SJCRH30 (cell line): Measurements from ENCODE around the gene MYH16. TPM values are rescaled to one million over a fixed set of nuclear protein-coding genes. Genes with fewer than 3 reads are reported as not detected.
"Not testable (repeated sequence)": the region's sequence is repeated elsewhere in the genome, so short reads cannot be mapped to it uniquely, and the experiment has no call there.

Source experiments
- DNase-seq, 2 experiments: peaks; one replicate each; pipeline ENCODE4 v3.0.0-alpha.2; 2015 to 2020
- H3K27ac ChIP-seq: fragments of 250-450 bp; sonication (Bioruptor Pico); 2 replicates; pipeline ENCODE4 v1.5.1; 2020; ENCODE audit warnings: mild to moderate bottlenecking, moderate library complexity
- H3K27me3 ChIP-seq: fragments of 250-450 bp; sonication (Bioruptor Pico); 2 replicates; pipeline ENCODE4 v1.5.1; 2020; ENCODE audit warnings: mild to moderate bottlenecking, moderate library complexity
- H3K36me3 ChIP-seq: fragments of 250-450 bp; sonication (Bioruptor Pico); 2 replicates; pipeline ENCODE4 v1.5.1; 2020; ENCODE audit warnings: mild to moderate bottlenecking, moderate library complexity
- H3K4me1 ChIP-seq: fragments of 250-450 bp; sonication (Bioruptor Pico); 2 replicates; pipeline ENCODE4 v1.5.1; 2020; ENCODE audit warnings: mild to moderate bottlenecking, moderate library complexity
- H3K4me3 ChIP-seq: fragments of 250-450 bp; sonication (Bioruptor Pico); 2 replicates; pipeline ENCODE4 v1.5.1; 2020; ENCODE audit warnings: mild to moderate bottlenecking, moderate library complexity
- H3K9me3 ChIP-seq: fragments of 250-450 bp; sonication (Bioruptor Pico); replicated peaks from 2 replicates; pipeline ENCODE4 v1.5.1; 2020; ENCODE audit warnings: mild to moderate bottlenecking, moderate library complexity
- total RNA-seq: library from RNA; depleted of rRNA; stranded (reverse); fragments of >200 nt; shearing (Covaris generic); gene quantifications from 2 replicates; pipeline ENCODE4 v1.2.3, GENCODE V29; 2014; rRNA removed

Gene MYH16
- total RNA-seq, 1 experiment from 2014 or later: 0.12 TPM

- H3K36me3 ChIP-seq: peaks cover 19% of the 10 kb centered on the region
- H3K27ac ChIP-seq, H3K9me3 ChIP-seq, H3K4me3 ChIP-seq, DNase-seq, H3K4me1 ChIP-seq, H3K27me3 ChIP-seq: not testable (repeated sequence)
Measured at GRCh38 chr7:99330314-99330961, 57.8 kb downstream of the MYH16 start.

DNA sequence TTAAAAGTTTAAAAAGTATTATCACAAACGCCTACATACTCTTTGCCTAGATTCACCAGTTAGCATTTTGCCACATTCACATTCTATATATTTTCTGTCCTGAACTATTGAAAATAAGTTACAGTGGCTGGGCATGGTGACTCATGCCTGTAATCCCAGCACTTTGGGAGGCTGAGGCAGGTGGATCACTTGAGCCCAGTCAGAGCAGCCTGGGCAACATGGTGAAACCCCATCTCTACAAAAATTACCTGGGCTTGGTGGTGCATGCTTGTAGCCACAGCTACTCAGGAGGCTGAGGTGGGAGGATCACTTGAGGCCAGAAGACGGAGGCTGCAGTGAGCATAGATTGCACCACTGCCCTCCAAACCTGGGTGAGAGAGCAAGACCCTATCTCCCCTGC is 58.4 kb downstream of the MYH16 start:
- no peaks in the 10 kb centered on the region for H3K9me3 ChIP-seq
- no peak overlapping the region for H3K4me3 ChIP-seq
- peaks cover 3% of the 10 kb centered on the region; the same call in 1 of the 2 replicates for H3K4me1 ChIP-seq
- H3K27ac ChIP-seq: no peak overlapping the region
- no peak for DNase-seq
- no peaks in the 10 kb centered on the region for H3K27me3 ChIP-seq
- H3K36me3 ChIP-seq: peaks cover 22% of the 10 kb centered on the region

- H3K9me3 ChIP-seq: no peaks in the 10 kb centered on the region
- peaks cover 77% of the 10 kb centered on the region for H3K36me3 ChIP-seq
- no peak for DNase-seq
- no peaks in the 10 kb centered on the region for H3K4me1 ChIP-seq
- no peak overlapping the region for H3K27ac ChIP-seq
- no peaks in the 10 kb centered on the region for H3K27me3 ChIP-seq
- H3K4me3 ChIP-seq: no peak overlapping the region
Measured at GRCh38 chr7:99339595-99339994, 67.0 kb downstream of the MYH16 start.

GRCh38 chr7:99340659-99341058 is 68.0 kb downstream of the MYH16 start:
- H3K27ac ChIP-seq: no peak overlapping the region
- no peak for DNase-seq
- no peaks in the 10 kb centered on the region for H3K4me1 ChIP-seq
- peaks cover 80% of the 10 kb centered on the region for H3K36me3 ChIP-seq
- no peaks in the 10 kb centered on the region for H3K27me3 ChIP-seq
- no peak overlapping the region for H3K4me3 ChIP-seq
- H3K9me3 ChIP-seq: no peaks in the 10 kb centered on the region

DNA sequence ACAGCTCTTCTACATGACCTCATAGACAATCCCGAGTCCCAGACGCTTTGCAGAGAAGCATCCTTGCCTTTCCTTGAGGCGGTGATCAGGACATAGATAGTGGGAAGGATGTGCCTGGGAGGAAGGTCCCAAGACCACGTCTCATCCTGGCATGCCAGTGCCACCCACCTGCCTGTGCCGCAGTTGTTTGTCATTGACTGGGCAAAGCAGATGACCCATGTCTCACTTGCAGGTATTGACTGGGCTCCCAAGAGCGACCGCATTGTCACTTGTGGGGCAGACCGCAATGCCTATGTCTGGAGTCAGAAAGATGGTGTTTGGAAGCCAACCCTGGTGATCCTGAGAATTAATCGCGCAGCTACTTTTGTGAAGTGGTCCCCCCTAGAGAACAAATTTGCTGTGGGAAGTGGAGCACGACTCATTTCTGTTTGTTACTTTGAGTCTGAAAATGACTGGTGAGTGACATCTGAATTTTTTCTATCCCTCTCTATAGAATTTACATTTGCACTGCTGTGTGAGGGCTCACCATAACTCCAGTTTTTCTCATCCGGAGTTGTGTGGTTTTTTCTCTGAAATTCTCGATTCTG is 71.5 kb downstream of the MYH16 start:
- H3K36me3 ChIP-seq: peaks cover 78% of the 10 kb centered on the region
- no peak overlapping the region for H3K4me3 ChIP-seq
- DNase-seq: no peak

GRCh38 chr7:99350641-99351040 is 78.0 kb downstream of the MYH16 start:
- not testable (repeated sequence) for DNase-seq, H3K4me3 ChIP-seq
- peaks cover 79% of the 10 kb centered on the region for H3K36me3 ChIP-seq

More for the DNA sequence above, 71.5 kb downstream of the MYH16 start:
- Histone ChIP-seq H3K27me3 (no peaks in the 10 kb centered on the region), H3K9me3 (no peaks in the 10 kb centered on the region), H3K4me1 (no peaks in the 10 kb centered on the region), H3K27ac (no peak overlapping the region)

GRCh38 chr7:99352247-99352646 is 79.6 kb downstream of the MYH16 start:
- no peak overlapping the region for H3K4me3 ChIP-seq
- H3K36me3 ChIP-seq: peaks cover 76% of the 10 kb centered on the region
- H3K4me1 ChIP-seq: no peaks in the 10 kb centered on the region
- H3K9me3 ChIP-seq: no peaks in the 10 kb centered on the region
- no peaks in the 10 kb centered on the region for H3K27me3 ChIP-seq
- H3K27ac ChIP-seq: no peak overlapping the region
- DNase-seq: no peak

More at GRCh38 chr7:99350641-99351040, 78.0 kb downstream of the MYH16 start:
- not testable (repeated sequence) for H3K9me3 ChIP-seq, H3K4me1 ChIP-seq, H3K27ac ChIP-seq, H3K27me3 ChIP-seq

- Histone ChIP-seq H3K9me3 (no peaks in the 10 kb centered on the region), H3K27me3 (no peaks in the 10 kb centered on the region), H3K36me3 (peaks cover 75% of the 10 kb centered on the region), H3K4me3 (no peak overlapping the region), H3K27ac (no peak overlapping the region), H3K4me1 (no peaks in the 10 kb centered on the region)
- no peak for DNase-seq
Measured at GRCh38 chr7:99355098-99355497, 82.5 kb downstream of the MYH16 start.

DNA sequence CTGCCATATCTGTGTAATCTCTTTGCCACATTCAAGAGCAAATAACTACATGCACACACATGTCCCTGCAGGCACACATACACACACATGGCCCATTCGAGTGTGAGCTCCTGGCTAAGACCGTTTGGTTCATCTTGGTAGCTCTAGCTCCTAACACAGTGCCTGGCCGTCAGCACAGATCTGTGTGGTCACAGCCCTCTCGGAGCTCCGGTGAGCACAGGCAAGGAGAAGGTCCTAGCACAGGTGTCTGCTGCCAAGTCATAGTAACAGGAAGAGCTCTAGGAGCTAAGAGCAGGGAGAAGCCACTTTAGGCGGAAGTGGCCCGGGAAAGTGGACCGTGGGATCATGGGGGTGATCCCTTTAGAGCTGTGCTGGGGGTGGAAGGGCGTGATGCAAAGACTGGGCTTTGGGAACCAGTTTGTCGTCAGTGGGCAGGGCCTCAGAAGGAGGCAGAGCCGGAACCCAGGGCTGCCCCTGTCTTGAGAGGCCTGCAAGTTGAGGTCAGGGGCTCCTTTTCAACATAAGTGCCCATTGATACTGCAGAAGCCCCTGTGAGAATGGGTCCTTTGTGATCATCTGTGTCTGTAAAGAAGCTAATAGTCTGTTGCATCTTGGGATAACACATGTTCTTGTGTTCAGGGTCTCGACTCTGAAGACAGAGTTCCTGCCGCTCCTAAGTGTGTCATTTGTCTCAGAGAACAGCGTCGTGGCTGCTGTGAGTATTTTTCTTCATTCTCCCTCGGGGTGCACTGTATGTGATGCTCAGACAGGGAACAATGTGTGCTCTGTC is 85.3 kb downstream of the MYH16 start:
- Histone ChIP-seq H3K27ac (no peak overlapping the region), H3K4me1 (no peaks in the 10 kb centered on the region), H3K9me3 (no peaks in the 10 kb centered on the region), H3K36me3 (peaks cover 79% of the 10 kb centered on the region), H3K27me3 (no peaks in the 10 kb centered on the region), H3K4me3 (no peak overlapping the region)
- DNase-seq: no peak

GRCh38 chr7:99358521-99358920 is 85.9 kb downstream of the MYH16 start:
- not testable (repeated sequence) for H3K27ac ChIP-seq, H3K4me3 ChIP-seq, H3K27me3 ChIP-seq, H3K4me1 ChIP-seq, H3K9me3 ChIP-seq, DNase-seq
- H3K36me3 ChIP-seq: peaks cover 80% of the 10 kb centered on the region

DNA sequence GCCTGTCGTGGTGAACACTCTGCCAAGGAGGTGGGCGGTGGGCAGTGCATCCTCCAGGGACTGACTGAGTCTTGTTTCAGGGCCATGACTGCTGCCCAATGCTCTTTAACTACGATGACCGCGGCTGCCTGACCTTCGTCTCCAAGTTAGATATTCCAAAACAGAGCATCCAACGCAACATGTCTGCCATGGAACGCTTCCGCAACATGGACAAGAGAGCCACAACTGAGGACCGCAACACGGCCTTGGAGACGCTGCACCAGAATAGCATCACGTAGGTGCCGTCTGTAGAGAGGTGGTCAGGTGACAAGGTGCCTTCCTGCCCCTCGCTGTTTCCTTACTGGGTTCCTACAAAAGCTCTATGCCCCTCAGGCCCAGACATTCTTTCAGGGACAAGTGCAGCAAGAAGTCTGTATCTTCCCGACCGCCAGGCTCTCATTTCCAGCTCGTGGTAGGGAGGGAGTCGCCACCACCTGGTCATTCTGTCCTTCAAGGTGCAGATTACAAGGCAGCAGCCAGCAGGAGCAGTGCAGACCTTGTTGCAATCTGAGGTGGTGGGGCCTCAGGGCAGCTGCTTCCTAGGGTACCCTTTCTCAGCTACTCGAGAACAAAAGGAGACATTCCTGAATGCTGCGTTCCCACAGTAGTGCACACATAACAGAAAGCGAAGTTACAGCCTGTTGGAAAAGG is 87.0 kb downstream of the MYH16 start:
- no peak for DNase-seq
- no peak overlapping the region for H3K27ac ChIP-seq
- no peaks in the 10 kb centered on the region for H3K9me3 ChIP-seq
- H3K27me3 ChIP-seq: no peaks in the 10 kb centered on the region
- H3K4me1 ChIP-seq: no peaks in the 10 kb centered on the region
- H3K36me3 ChIP-seq: peaks cover 77% of the 10 kb centered on the region
- H3K4me3 ChIP-seq: no peak overlapping the region

Other genes starting within 250 kb of the MYH16 start
- 23.1 and 25.0 TPM in 2 replicates for gene SMURF1, start 128.7 kb upstream of the MYH16 start, total RNA-seq
- gene KPNA7, start 64.7 kb upstream of the MYH16 start, total RNA-seq: not detected in 2 replicates
- 130 and 132 TPM in 2 replicates for gene ARPC1A, start 53.1 kb downstream of the MYH16 start, total RNA-seq
- gene ARPC1B, start 101.9 kb downstream of the MYH16 start, total RNA-seq: 40.9 and 42.2 TPM in 2 replicates
- gene PDAP1, start 135.8 kb downstream of the MYH16 start, total RNA-seq: 72.8 and 76.8 TPM in 2 replicates
- 132 and 136 TPM in 2 replicates for gene BUD31, start 136.1 kb downstream of the MYH16 start, total RNA-seq
- 7.5 and 8.2 TPM in 2 replicates for gene PTCD1, start 166.0 kb downstream of the MYH16 start, total RNA-seq
- 58.9 and 76.8 TPM in 2 replicates for gene CPSF4, start 166.1 kb downstream of the MYH16 start, total RNA-seq
- gene ATP5MF, start 193.3 kb downstream of the MYH16 start, total RNA-seq: 912 and 1,207 TPM in 2 replicates
- 12.2 and 20.1 TPM in 2 replicates for gene ZNF789, start 200.1 kb downstream of the MYH16 start, total RNA-seq
- 25.4 and 29.7 TPM in 2 replicates for gene ZNF394, start 227.4 kb downstream of the MYH16 start, total RNA-seq
- 18.9 and 19.5 TPM in 2 replicates for gene ZKSCAN5, start 231.8 kb downstream of the MYH16 start, total RNA-seq